Measurements from ENCODE around the gene FYN. TPM values are rescaled to one million over a fixed set of nuclear protein-coding genes. Genes with fewer than 3 reads are reported as not detected.

The FYN gene
- total and polyA plus RNA-seq, 2 of the 8 experiments (the other 6 are each of a cell fraction or from before 2014, with no cell fraction given) = 46.8 to 97.2 TPM

- TF ChIP-seq CBX5 (IDR thresholded peaks at IDR 0.05; ENCODE audit: low read depth, low read length) = no peak
- no peak for TF ChIP-seq EZH2 (IDR thresholded peaks at IDR 0.05; ENCODE audit: low read depth, low read length, severe bottlenecking)
Observed at GRCh38 chr6:111646034-111646433, 227.2 kb downstream of the FYN start.

More at GRCh38 chr6:111646034-111646433, 227.2 kb downstream of the FYN start:
- H3K4me2 ChIP-seq (ENCODE audit: insufficient read depth in 1 of 2, low read depth in 2 of 2, low read length in 2 of 2) = no peak overlapping the region
- no peaks in the 10 kb centered on the region for H3K23me2 ChIP-seq (ENCODE audit: low read depth, low read length)
- no peaks in the 10 kb centered on the region for H3K27me3 ChIP-seq (replicated peaks in 1 of 4; ENCODE audit: control insufficient read depth in 3 of 4, extremely low read depth in 1 of 4, insufficient read depth in 3 of 4, low read length in 3 of 4)
- H2BK12ac ChIP-seq (ENCODE audit: low read depth, low read length) = no peak overlapping the region
- H3K23ac ChIP-seq (ENCODE audit: insufficient read length) = no peak overlapping the region
- no peak overlapping the region for H3K4me3 ChIP-seq (ENCODE audit: extremely low read depth in 1 of 4, insufficient read depth in 2 of 4, low read depth in 3 of 4, low read length in 4 of 4)
- no peak overlapping the region for H2BK20ac ChIP-seq (ENCODE audit: low read length)
- H4K91ac ChIP-seq (replicated peaks; ENCODE audit: insufficient read length, low read length) = no peak overlapping the region
- H4K8ac ChIP-seq (ENCODE audit: extremely low read depth, insufficient read depth, low read length) = no peak overlapping the region
- ChIA-PET CTCF (ENCODE audit: partially characterized antibody) (interaction anchor here (0.7 to 1.8 kb wide), 8 partner anchors 15 to 346 kb away, joined by 3 to 8 read pairs (median 4); no protein-coding TSS in a partner anchor), POLR2A (ENCODE audit: partially characterized antibody) (no interaction called here)
- H3K79me1 ChIP-seq (ENCODE audit: low read depth, low read length) = no peaks in the 10 kb centered on the region
- no peak overlapping the region for H3K14ac ChIP-seq (ENCODE audit: insufficient read length)
- no peak overlapping the region for H3K4ac ChIP-seq (replicated peaks; ENCODE audit: insufficient read length, low read depth, low read length)
- DNase-seq (ENCODE audit: low read depth in 1 of 2, low spot score in 2 of 2) (no peak), FAIRE-seq (no peak)
- no peak overlapping the region for H3K27ac ChIP-seq (ENCODE audit: low read depth, low read length)
- H3K79me2 ChIP-seq (ENCODE audit: control insufficient read depth in 1 of 2, insufficient read depth in 2 of 2, low read length in 2 of 2) = no peaks in the 10 kb centered on the region
- H3K9ac ChIP-seq (replicated peaks in 1 of 4; ENCODE audit: extremely low read depth in 1 of 4, low read depth in 3 of 4, low read length in 3 of 4) = no peak overlapping the region
- peaks cover 0 to 2% (median 0%) of the 10 kb centered on the region in 4 experiments; a peak in 1 of 7 replicates for H3K4me1 ChIP-seq (replicated peaks in 1 of 4; ENCODE audit: control insufficient read depth in 3 of 4, insufficient read depth in 4 of 4, low read length in 3 of 4)
- H2BK5ac ChIP-seq (ENCODE audit: low read depth, low read length) = no peak overlapping the region
- WGBS, 2 experiments (ENCODE audit: extremely low coverage in 1 of 2, insufficient coverage in 1 of 2, insufficient read length in 1 of 2, insufficient replicate concordance in 2 of 2, low coverage in 1 of 2, low lambda C conversion rate in 2 of 2, missing lambda C conversion rate in 1 of 2) = 100% methylated on average over 1 of the region's 2 CpGs; no CpG with 5 or more reads in 1 of the 2 experiments
- H2BK15ac ChIP-seq (ENCODE audit: low read length) = no peak overlapping the region
- no peak overlapping the region for H3K56ac ChIP-seq (replicated peaks; ENCODE audit: insufficient read length, low read depth, low read length)
- H3K9me3 ChIP-seq (ENCODE audit: insufficient read depth in 2 of 2, low read depth in 1 of 2, low read length in 1 of 2) = peaks cover 0 to 8% of the 10 kb centered on the region in 2 experiments; a peak in 2 of 4 replicates
- no peaks in the 10 kb centered on the region for H3K36me3 ChIP-seq (ENCODE audit: control insufficient read depth in 2 of 4, insufficient read depth in 4 of 4, low read length in 3 of 4)
- no peak overlapping the region for H4K5ac ChIP-seq (ENCODE audit: insufficient read length, low read depth, low read length)
- no peak overlapping the region for H2BK120ac ChIP-seq (replicated peaks; ENCODE audit: low read depth, low read length)
- H3K18ac ChIP-seq (ENCODE audit: extremely low read depth, low read length) = no peak overlapping the region
- H2AFZ ChIP-seq (ENCODE audit: low read length) = no peak overlapping the region
- H4K20me1 ChIP-seq (replicated peaks in 1 of 2; ENCODE audit: control insufficient read depth in 1 of 2, insufficient read depth in 2 of 2, low read length in 2 of 2) = no peaks in the 10 kb centered on the region
- no peak overlapping the region for H2AK5ac ChIP-seq (ENCODE audit: low read depth, low read length)
